GM13977 (cell line): ENCODE results near the gene RNU6-1.

Experiments used
- DNase-seq: peaks from one replicate; pipeline ENCODE4 v3.0.0; 2012; ENCODE audit warnings: low spot score
- CTCF ChIP-seq: IDR thresholded peaks from 2 replicates; pipeline ENCODE4 v1.5.1; 2012; ENCODE audit warnings: mild to moderate bottlenecking, control low read depth; ENCODE audit not compliant: insufficient read depth; ENCODE audit errors: extremely low read depth, missing control alignments
- in situ Hi-C: fragments of 300-500 bp; cut with MboI; formaldehyde crosslinking; loops from one replicate; pipeline ENCODE4 v1.12.0; 2022; ENCODE audit warnings: low sequenced_read_pairs, low pct_unique_long_range_greater_than_20kb, mixed read lengths, inconsistent platforms; ENCODE audit not compliant: unreplicated experiment

Gene RNU6-1

GRCh38 chr15:67861983-67862382 is 22.1 kb upstream of the RNU6-1 start:
- TF ChIP-seq CTCF = no peak
- in situ Hi-C loops = loop anchor here (10.0 kb wide), 1 partner anchor 293 kb away; no protein-coding TSS in a partner anchor
- no peak for DNase-seq

GRCh38 chr15:67859331-67859946 is 19.6 kb upstream of the RNU6-1 start:
- in situ Hi-C loops = no loop called here
- no peak for TF ChIP-seq CTCF
- no peak for DNase-seq

- in situ Hi-C loops = no loop called here
- DNase-seq = no peak
- TF ChIP-seq CTCF = no peak
These were observed 17.4 kb upstream of the RNU6-1 start for GRCh38 chr15:67857220-67857619.

- DNase-seq = no peak
- in situ Hi-C loops = no loop called here
- no peak for TF ChIP-seq CTCF
These were observed 16.0 kb upstream of the RNU6-1 start for GRCh38 chr15:67855842-67856241.

GRCh38 chr15:67854358-67854757 is 14.5 kb upstream of the RNU6-1 start:
- DNase-seq = no peak
- TF ChIP-seq CTCF = no peak
- in situ Hi-C loops = no loop called here

- in situ Hi-C loops = no loop called here
- no peak for TF ChIP-seq CTCF
- DNase-seq = no peak
These were observed 13.6 kb upstream of the RNU6-1 start for GRCh38 chr15:67853454-67853853.

GRCh38 chr15:67852418-67852817 is 12.6 kb upstream of the RNU6-1 start:
- in situ Hi-C loops = no loop called here
- no peak for DNase-seq
- no peak for TF ChIP-seq CTCF
